GM12891 (cell line): Measurements from ENCODE around the gene FGF8.

Experiments
- DNase-seq: peaks from one replicate; pipeline ENCODE4 v3.0.0; 2011; ENCODE audit warnings: low spot score; ENCODE audit not compliant: insufficient read length
- FAIRE-seq: peaks from 2 replicates; lab custom pipeline; 2011; peaks lifted over from hg19 to GRCh38; lab: Jason Lieb, UNC
- PAX5 ChIP-seq: IDR thresholded peaks from 2 replicates; pipeline ENCODE4 v1.6.1; 2011; ENCODE audit warnings: low read length, moderate library complexity, mild to moderate bottlenecking; ENCODE audit not compliant: insufficient read depth, severe bottlenecking
- POLR2A ChIP-seq: IDR thresholded peaks from 2 replicates; pipeline ENCODE4 v1.6.1; 2011; ENCODE audit warnings: low read depth, low read length, control low read depth
- POLR2AphosphoS5 ChIP-seq: IDR thresholded peaks from 2 replicates; pipeline ENCODE4 v1.6.1; 2011; ENCODE audit warnings: low read depth, low read length, control low read depth
- POU2F2 ChIP-seq: IDR thresholded peaks from 2 replicates; pipeline ENCODE4 v1.6.1; 2011; ENCODE audit warnings: low read depth, mild to moderate bottlenecking, control low read depth, low read length, moderate library complexity
- SPI1 ChIP-seq: IDR thresholded peaks from 2 replicates; pipeline ENCODE4 v1.6.1; 2011; ENCODE audit warnings: low read depth, low read length, control low read depth
- TAF1 ChIP-seq: IDR thresholded peaks from 2 replicates; pipeline ENCODE4 v1.6.1; 2011; ENCODE audit warnings: low read depth, low read length, control low read depth

FGF8 gene

GRCh38 chr10:101760510-101760909, 15.4 kb downstream of the FGF8 start:
- FAIRE-seq (no peak), DNase-seq (no peak)
- TF ChIP-seq POLR2AphosphoS5 (no peak), TAF1 (no peak), SPI1 (no peak), POLR2A (no peak), POU2F2 (no peak), PAX5 (no peak)

GRCh38 chr10:101759309-101760247, 16.3 kb downstream of the FGF8 start:
- TF ChIP-seq PAX5 (no peak), POLR2AphosphoS5 (no peak), TAF1 (no peak), SPI1 (no peak), POU2F2 (no peak), POLR2A (no peak)
- DNase-seq (no peak), FAIRE-seq (no peak)

GRCh38 chr10:101758858-101759257, 17.1 kb downstream of the FGF8 start:
- no peak for FAIRE-seq
- DNase-seq = no peak

GRCh38 chr10:101752241-101752640, 23.7 kb downstream of the FGF8 start:
- DNase-seq (no peak), FAIRE-seq (no peak)
- TF ChIP-seq POLR2A (no peak), PAX5 (no peak), TAF1 (no peak), SPI1 (no peak), POLR2AphosphoS5 (no peak), POU2F2 (no peak)

More at GRCh38 chr10:101758858-101759257, 17.1 kb downstream of the FGF8 start:
- no peak for TF ChIP-seq POLR2A
- TF ChIP-seq POLR2AphosphoS5 = no peak
- TF ChIP-seq SPI1 = no peak
- no peak for TF ChIP-seq POU2F2
- TF ChIP-seq PAX5 = no peak
- no peak for TF ChIP-seq TAF1

- no peak for TF ChIP-seq POLR2AphosphoS5
- TF ChIP-seq SPI1 = no peak
- TF ChIP-seq PAX5 = no peak
- no peak for TF ChIP-seq POU2F2
- no peak for TF ChIP-seq TAF1
- no peak for TF ChIP-seq POLR2A
- FAIRE-seq (no peak), DNase-seq (no peak)
Observed at GRCh38 chr10:101749047-101750016, 26.6 kb downstream of the FGF8 start.

GRCh38 chr10:101748496-101748895, 27.4 kb downstream of the FGF8 start:
- no peak for FAIRE-seq

GRCh38 chr10:101745074-101745696, 30.7 kb downstream of the FGF8 start:
- FAIRE-seq (no peak), DNase-seq (no peak)

More at GRCh38 chr10:101748496-101748895, 27.4 kb downstream of the FGF8 start:
- no peak for DNase-seq
- no peak for TF ChIP-seq TAF1

GRCh38 chr10:101744267-101744666, 31.6 kb downstream of the FGF8 start:
- FAIRE-seq (no peak), DNase-seq (no peak)
- TF ChIP-seq POU2F2 (no peak), SPI1 (no peak), POLR2A (no peak), POLR2AphosphoS5 (no peak), PAX5 (no peak), TAF1 (no peak)

More at GRCh38 chr10:101745074-101745696, 30.7 kb downstream of the FGF8 start:
- TF ChIP-seq POU2F2 (no peak), TAF1 (no peak), POLR2A (no peak), POLR2AphosphoS5 (no peak), PAX5 (no peak), SPI1 (no peak)

GRCh38 chr10:101741938-101742337, 34.0 kb downstream of the FGF8 start:
- no peak for DNase-seq
- TF ChIP-seq SPI1 (no peak), TAF1 (no peak), POLR2AphosphoS5 (no peak), PAX5 (no peak), POU2F2 (no peak), POLR2A (no peak)
- no peak for FAIRE-seq
